Neural cell (in vitro differentiated cells): ENCODE measurements around the gene MAPK8IP2. TPM values are rescaled to one million over a fixed set of nuclear protein-coding genes. Genes with fewer than 3 reads are reported as not detected.

Experiments used
- H2AFZ ChIP-seq: fragments of 200-600, 300-800 bp; sonication (generic), shearing (Covaris generic); 2 replicates; pipeline ENCODE4 v1.6.0; 2014; ENCODE audit warnings: low read depth, mild to moderate bottlenecking, antibody characterized with exemption, low read length, moderate library complexity
- H3F3A ChIP-seq: fragments of 200-600 bp; shearing (Covaris generic); 2 replicates; pipeline ENCODE4 v1.6.1; 2016; ENCODE audit warnings: mild to moderate bottlenecking, moderate library complexity, mixed read lengths, antibody characterized with exemption, low read length; ENCODE audit not compliant: insufficient read depth, poor library complexity, severe bottlenecking
- H3K27ac ChIP-seq: fragments of 200-600, 300-800 bp; sonication (generic), shearing (Covaris generic); 2 replicates; pipeline ENCODE4 v1.5.1; 2014; ENCODE audit warnings: mild to moderate bottlenecking, low read length, moderate library complexity
- H3K27me3 ChIP-seq: fragments of 300-800, 200-600 bp; sonication (generic), shearing (Covaris generic); 2 replicates; pipeline ENCODE4 v1.6.0; 2014; ENCODE audit warnings: mild to moderate bottlenecking, low read depth, low read length, moderate library complexity; ENCODE audit not compliant: insufficient read depth
- H3K36me3 ChIP-seq: fragments of 300-800, 200-600 bp; sonication (generic), shearing (Covaris generic); 2 replicates; pipeline ENCODE4 v1.5.1; 2014; ENCODE audit warnings: mild to moderate bottlenecking, antibody characterized with exemption, low read length, moderate library complexity; ENCODE audit not compliant: insufficient read depth
- H3K4me2 ChIP-seq: fragments of 300-800, 200-600 bp; sonication (generic), shearing (Covaris generic); 2 replicates; pipeline ENCODE4 v1.6.0; 2014; ENCODE audit warnings: mild to moderate bottlenecking, low read length
- H3K4me3 ChIP-seq: fragments of 300-800, 200-600 bp; sonication (generic), shearing (Covaris generic); 2 replicates; pipeline ENCODE4 v1.5.1; 2014; ENCODE audit warnings: mild to moderate bottlenecking, low read length, moderate library complexity
- H3K79me2 ChIP-seq: fragments of 200-600 bp; shearing (Covaris generic); replicated peaks from 2 replicates; pipeline ENCODE4 v1.6.0; 2014; ENCODE audit warnings: mild to moderate bottlenecking, low read length, moderate library complexity; ENCODE audit not compliant: insufficient read depth
- H3K9ac ChIP-seq: fragments of 300-800, 200-600 bp; sonication (generic), shearing (Covaris generic); 2 replicates; pipeline ENCODE4 v1.6.1; 2016; ENCODE audit warnings: mild to moderate bottlenecking, low read length, mixed read lengths
- H3K9me2 ChIP-seq: fragments of 200-600 bp; shearing (Covaris generic); 2 replicates; pipeline ENCODE4 v1.6.1; 2016; ENCODE audit warnings: mild to moderate bottlenecking, low read length, mixed read lengths; ENCODE audit not compliant: insufficient read depth
- H3K9me3 ChIP-seq: fragments of 200-600, 300-800 bp; sonication (generic), shearing (Covaris generic); 2 replicates; pipeline ENCODE4 v1.6.1; 2016; ENCODE audit warnings: mild to moderate bottlenecking, mixed run types, low read length, moderate library complexity, mixed read lengths
- H4K20me1 ChIP-seq: fragments of 200-600 bp; shearing (Covaris generic); 2 replicates; pipeline ENCODE4 v1.6.1; 2016; ENCODE audit warnings: mild to moderate bottlenecking, mixed run types; ENCODE audit not compliant: insufficient read depth
- EP300 ChIP-seq: fragments of 450-650 bp; conservative IDR thresholded peaks from 2 replicates; pipeline ENCODE4 v1.6.1; 2014; ENCODE audit warnings: antibody characterized with exemption, mild to moderate bottlenecking, moderate library complexity; ENCODE audit not compliant: poor library complexity, severe bottlenecking
- EZH2 ChIP-seq: fragments of 200-600, 300-800 bp; shearing (Covaris generic), sonication (generic); IDR thresholded peaks from 2 replicates; pipeline ENCODE4 v1.6.1; 2014; ENCODE audit warnings: antibody characterized with exemption, low read length, borderline replicate concordance, mild to moderate bottlenecking; ENCODE audit not compliant: insufficient read depth, poor library complexity, severe bottlenecking
- MXI1 ChIP-seq: fragments of 450-650 bp; conservative IDR thresholded peaks from 2 replicates; pipeline ENCODE4 v1.6.1; 2014; ENCODE audit warnings: antibody characterized with exemption, mild to moderate bottlenecking; ENCODE audit not compliant: poor library complexity, severe bottlenecking
- POLR2AphosphoS5 ChIP-seq: IDR thresholded peaks from 2 replicates; pipeline ENCODE4 v1.6.1; 2012
- RAD21 ChIP-seq: fragments of 450-650 bp; conservative IDR thresholded peaks from 2 replicates; pipeline ENCODE4 v1.6.1; 2014; ENCODE audit warnings: antibody characterized with exemption, mild to moderate bottlenecking, moderate library complexity
- REST ChIP-seq: IDR thresholded peaks from 2 replicates; pipeline ENCODE4 v1.6.1; 2012; ENCODE audit warnings: borderline replicate concordance
- SMC3 ChIP-seq: fragments of 450-650 bp; conservative IDR thresholded peaks from 2 replicates; pipeline ENCODE4 v1.6.1; 2014; ENCODE audit warnings: antibody characterized with exemption, mild to moderate bottlenecking, moderate library complexity; ENCODE audit not compliant: poor library complexity
- TAF1 ChIP-seq: IDR thresholded peaks from 2 replicates; pipeline ENCODE4 v1.6.1; 2012; ENCODE audit warnings: low read depth
- polyA plus RNA-seq: library from polyadenylated mRNA; depleted of rRNA; stranded (reverse); fragments of >200 nt; gene quantifications from 2 replicates; pipeline ENCODE4 v1.2.3, GENCODE V29; 2014
- TF ChIP-seq, protein P1 (sequence below): fragments of 450-650 bp; IDR thresholded peaks from 2 replicates; pipeline ENCODE4 v1.5.1; 2014; ENCODE audit warnings: antibody characterized with exemption, mild to moderate bottlenecking, moderate library complexity; ENCODE audit not compliant: poor library complexity, severe bottlenecking

The MAPK8IP2 gene
- polyA plus RNA-seq, 1 donor from 2014 or later: 48.0 TPM

- H3K4me3 ChIP-seq: no peak overlapping the region
- no peak overlapping the region for H2AFZ ChIP-seq
Measured at GRCh38 chr22:50577697-50577986, 23.0 kb upstream of the MAPK8IP2 start.

DNA sequence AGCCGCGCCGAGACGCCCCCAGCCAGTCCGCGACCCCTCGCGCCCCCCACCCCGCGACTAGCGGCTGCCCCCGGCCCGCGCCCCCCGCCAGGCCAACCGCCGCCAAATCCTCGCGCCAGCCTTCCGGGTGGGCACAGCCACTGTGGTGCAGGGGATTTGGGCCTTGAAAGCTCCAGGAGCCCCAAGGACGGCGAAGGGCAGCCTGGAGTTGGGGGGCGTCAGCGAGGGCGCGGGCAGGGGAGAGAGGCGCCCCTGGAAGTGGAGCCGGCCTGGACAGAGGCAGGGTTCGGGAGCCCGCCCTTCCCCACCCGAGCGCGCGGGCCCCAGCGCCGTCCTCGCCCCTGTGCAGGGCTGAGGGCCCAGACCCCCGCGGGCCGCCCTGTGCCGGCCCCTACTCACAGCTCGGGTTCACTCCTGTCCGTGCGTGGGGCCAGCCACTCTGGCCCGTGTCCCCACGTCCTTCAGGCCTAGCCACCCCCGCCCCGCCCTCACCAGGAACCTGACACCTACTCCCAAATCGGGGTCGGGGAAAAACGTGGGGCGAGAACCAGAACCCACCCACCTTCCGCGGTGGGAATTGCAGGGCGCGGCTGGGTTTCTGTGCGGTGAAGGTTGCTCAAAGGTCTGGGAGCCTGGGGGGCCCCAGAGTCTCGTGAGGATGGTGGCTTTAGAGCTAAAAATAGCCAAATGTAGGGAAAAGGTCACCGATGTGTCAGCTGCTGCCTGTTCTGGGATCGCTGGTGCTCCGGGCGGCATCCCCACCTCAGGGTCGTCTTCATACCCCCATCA lies 22.4 kb upstream of the MAPK8IP2 start, which contains the start of gene CPT1B:
CPT1B (minus strand) TSS at position 441 of the 789 bp plus-strand sequence. CDS start 512 bp downstream, outside the sequence.
- TF ChIP-seq MXI1: no peak
- TF ChIP-seq, protein P1, sequence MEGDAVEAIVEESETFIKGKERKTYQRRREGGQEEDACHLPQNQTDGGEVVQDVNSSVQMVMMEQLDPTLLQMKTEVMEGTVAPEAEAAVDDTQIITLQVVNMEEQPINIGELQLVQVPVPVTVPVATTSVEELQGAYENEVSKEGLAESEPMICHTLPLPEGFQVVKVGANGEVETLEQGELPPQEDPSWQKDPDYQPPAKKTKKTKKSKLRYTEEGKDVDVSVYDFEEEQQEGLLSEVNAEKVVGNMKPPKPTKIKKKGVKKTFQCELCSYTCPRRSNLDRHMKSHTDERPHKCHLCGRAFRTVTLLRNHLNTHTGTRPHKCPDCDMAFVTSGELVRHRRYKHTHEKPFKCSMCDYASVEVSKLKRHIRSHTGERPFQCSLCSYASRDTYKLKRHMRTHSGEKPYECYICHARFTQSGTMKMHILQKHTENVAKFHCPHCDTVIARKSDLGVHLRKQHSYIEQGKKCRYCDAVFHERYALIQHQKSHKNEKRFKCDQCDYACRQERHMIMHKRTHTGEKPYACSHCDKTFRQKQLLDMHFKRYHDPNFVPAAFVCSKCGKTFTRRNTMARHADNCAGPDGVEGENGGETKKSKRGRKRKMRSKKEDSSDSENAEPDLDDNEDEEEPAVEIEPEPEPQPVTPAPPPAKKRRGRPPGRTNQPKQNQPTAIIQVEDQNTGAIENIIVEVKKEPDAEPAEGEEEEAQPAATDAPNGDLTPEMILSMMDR: no peak
- no peak for TF ChIP-seq POLR2AphosphoS5
- no peak for TF ChIP-seq EP300
- TF ChIP-seq EZH2: no peak
- no peaks in the 10 kb centered on the region for H3K9me3 ChIP-seq
- H3K79me2 ChIP-seq: peaks cover 9% of the 10 kb centered on the region
- H3K4me2 ChIP-seq: no peak within 1 kb of the TSS
- H3K9me2 ChIP-seq: no peaks in the 10 kb centered on the region
- H4K20me1 ChIP-seq: no peaks in the 10 kb centered on the region
- no peak within 1 kb of the TSS for H2AFZ ChIP-seq
- no peak within 1 kb of the TSS for H3K27ac ChIP-seq
- no peaks in the 10 kb centered on the region for H3K36me3 ChIP-seq
- no peaks in the 10 kb centered on the region for H3K27me3 ChIP-seq
- H3F3A ChIP-seq: no peaks in the 10 kb centered on the region
- H3K9ac ChIP-seq: no peak within 1 kb of the TSS
- no peak within 1 kb of the TSS for H3K4me3 ChIP-seq

More at GRCh38 chr22:50577697-50577986, 23.0 kb upstream of the MAPK8IP2 start:
- Histone ChIP-seq H3F3A (no peaks in the 10 kb centered on the region), H4K20me1 (no peaks in the 10 kb centered on the region), H3K79me2 (peaks cover 9% of the 10 kb centered on the region), H3K27ac (no peak overlapping the region), H3K36me3 (no peaks in the 10 kb centered on the region), H3K4me2 (no peak overlapping the region), H3K9me2 (no peaks in the 10 kb centered on the region), H3K9ac (no peak overlapping the region), H3K9me3 (no peaks in the 10 kb centered on the region), H3K27me3 (no peaks in the 10 kb centered on the region)
- TF ChIP-seq EP300 (no peak), SMC3 (no peak), POLR2AphosphoS5 (no peak), MXI1 (no peak), REST (no peak), RAD21 (no peak), EZH2 (no peak), TAF1 (no peak)
- TF ChIP-seq, protein P1: no peak
